HepG2 (cell line): ENCODE measurements around the gene GAS5. TPM values are rescaled to one million over a fixed set of nuclear protein-coding genes. Genes with fewer than 3 reads are reported as not detected.

Source experiments
- AHR ChIP-seq: IDR thresholded peaks from 2 replicates; pipeline ENCODE4 v1.6.1; 2018; ENCODE audit warnings: missing genetic modification reagents, missing compliant biosample characterization
- DR1 ChIP-seq: sonication (generic); formaldehyde crosslinking; IDR thresholded peaks from 2 replicates; pipeline ENCODE4 v1.8.0; 2021; ENCODE audit warnings: mild to moderate bottlenecking, missing genetic modification reagents, inconsistent platforms
- ETV5 ChIP-seq: IDR thresholded peaks from 2 replicates; pipeline ENCODE4 v1.6.1; 2018; ENCODE audit warnings: missing biosample characterization, missing genetic modification reagents, inconsistent platforms, borderline replicate concordance
- HINFP ChIP-seq: sonication (generic); formaldehyde crosslinking; IDR thresholded peaks from 2 replicates; pipeline ENCODE4 v1.4.0; 2020; ENCODE audit warnings: low read depth, mild to moderate bottlenecking, missing genetic modification reagents
- KLF12 ChIP-seq: sonication (generic); formaldehyde crosslinking; IDR thresholded peaks from 2 replicates; pipeline ENCODE4 v1.4.0; 2020; ENCODE audit warnings: missing genetic modification reagents, borderline replicate concordance
- NR2C2 ChIP-seq: sonication (generic); formaldehyde crosslinking; IDR thresholded peaks from 2 replicates; pipeline ENCODE4 v1.4.0; 2020; ENCODE audit warnings: missing genetic modification reagents, mild to moderate bottlenecking, moderate library complexity, borderline replicate concordance
- PBX3 ChIP-seq: sonication (generic); formaldehyde crosslinking; IDR thresholded peaks from 2 replicates; pipeline ENCODE4 v1.8.1; 2023; ENCODE audit warnings: missing genetic modification reagents, inconsistent platforms, borderline replicate concordance
- PHF20 ChIP-seq: sonication (generic); formaldehyde crosslinking; IDR thresholded peaks from 2 replicates; pipeline ENCODE4 v1.5.0; 2020; ENCODE audit warnings: mild to moderate bottlenecking, missing genetic modification reagents
- ZNF263 ChIP-seq: sonication (generic); formaldehyde crosslinking; IDR thresholded peaks from 2 replicates; pipeline ENCODE4 v1.4.0; 2020; ENCODE audit warnings: missing genetic modification reagents
- ZNF296 ChIP-seq: sonication (generic); formaldehyde crosslinking; conservative IDR thresholded peaks from 2 replicates; pipeline ENCODE4 v1.5.0; 2020; ENCODE audit warnings: mild to moderate bottlenecking, missing genetic modification reagents
- ZNF3 ChIP-seq: IDR thresholded peaks from 2 replicates; pipeline ENCODE4 v1.7.0; 2017; ENCODE audit warnings: inconsistent platforms
- ZNF609 ChIP-seq: sonication (generic); formaldehyde crosslinking; IDR thresholded peaks from 2 replicates; pipeline ENCODE4 v1.4.0; 2020; ENCODE audit warnings: mild to moderate bottlenecking, missing genetic modification reagents, borderline replicate concordance
- polyA plus RNA-seq, 8 experiments: library from polyadenylated mRNA; depleted of rRNA in 3 of 8; stranded (reverse) in 7 of 8; unstranded in 1 of 8; fragments of >200 nt; fragmentation: Illumina TruSeq in 4 of 8; extraction: Trizol in 4 of 8; gene quantifications; 2 replicates each; pipeline versions ENCODE4 v1.2.1 to v1.2.3, GENCODE V29; 2011 to 2016; ENCODE audit warnings: low read depth in 4 of 8, missing spikeins in 1 of 8, mixed read lengths in 1 of 8; ENCODE audit not compliant: insufficient read depth in 1 of 8
- total RNA-seq, 5 experiments: library from RNA; depleted of rRNA; stranded (reverse); fragments of >200 nt; fragmentation: Illumina TruSeq; extraction: Trizol; gene quantifications; 2 replicates each; pipeline ENCODE4 v1.2.3, GENCODE V29; 2016; ENCODE audit warnings: low read depth in 1 of 5
- TF ChIP-seq, protein P1 (sequence below): IDR thresholded peaks from 2 replicates; pipeline ENCODE4 v1.6.1; 2012; ENCODE audit warnings: low read depth, low read length, improper control_type of control experiment
- TF ChIP-seq, protein P2 (sequence below): sonication (generic); formaldehyde crosslinking; IDR thresholded peaks from 2 replicates; pipeline ENCODE4 v1.5.1; 2020; ENCODE audit warnings: missing genetic modification reagents, mild to moderate bottlenecking, borderline replicate concordance

The GAS5 gene
- total and polyA plus RNA-seq, 2 of the 13 experiments (the other 11 are each of a cell fraction or from before 2014, with no cell fraction given): 352 to 738 TPM

- TF ChIP-seq PBX3 (CRISPR knock-in tag): no peak
- TF ChIP-seq PHF20 (CRISPR knock-in tag): peak; percentile 67
- no peak; the same call in 1 of the 2 replicates for TF ChIP-seq HINFP
- TF ChIP-seq ZNF296 (CRISPR knock-in tag): no peak
- TF ChIP-seq ZNF3 (CRISPR knock-in tag): no peak
- no peak for TF ChIP-seq ZNF263 (CRISPR knock-in tag)
- no peak for TF ChIP-seq DR1 (CRISPR knock-in tag)
- TF ChIP-seq, protein P1, sequence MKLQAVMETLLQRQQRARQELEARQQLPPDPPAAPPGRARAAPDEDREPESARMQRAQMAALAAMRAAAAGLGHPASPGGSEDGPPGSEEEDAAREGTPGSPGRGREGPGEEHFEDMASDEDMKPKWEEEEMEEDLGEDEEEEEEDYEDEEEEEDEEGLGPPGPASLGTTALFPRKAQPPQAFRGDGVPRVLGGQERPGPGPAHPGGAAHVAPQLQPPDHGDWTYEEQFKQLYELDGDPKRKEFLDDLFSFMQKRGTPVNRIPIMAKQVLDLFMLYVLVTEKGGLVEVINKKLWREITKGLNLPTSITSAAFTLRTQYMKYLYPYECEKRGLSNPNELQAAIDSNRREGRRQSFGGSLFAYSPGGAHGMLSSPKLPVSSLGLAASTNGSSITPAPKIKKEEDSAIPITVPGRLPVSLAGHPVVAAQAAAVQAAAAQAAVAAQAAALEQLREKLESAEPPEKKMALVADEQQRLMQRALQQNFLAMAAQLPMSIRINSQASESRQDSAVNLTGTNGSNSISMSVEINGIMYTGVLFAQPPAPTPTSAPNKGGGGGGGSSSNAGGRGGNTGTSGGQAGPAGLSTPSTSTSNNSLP: no peak
- TF ChIP-seq KLF12 (CRISPR knock-in tag): peak; percentile 94; the same call in 1 of the 2 replicates
- TF ChIP-seq ETV5: peak; percentile 86
- 0 out of 2 replicates have a peak, but pooled peaks have one; percentile 32 for TF ChIP-seq AHR (CRISPR knock-in tag)
- peak; percentile 26; the same call in 1 of the 2 replicates for TF ChIP-seq ZNF609
- peak; percentile 99 for TF ChIP-seq NR2C2 (CRISPR knock-in tag)
- TF ChIP-seq, protein P2, sequence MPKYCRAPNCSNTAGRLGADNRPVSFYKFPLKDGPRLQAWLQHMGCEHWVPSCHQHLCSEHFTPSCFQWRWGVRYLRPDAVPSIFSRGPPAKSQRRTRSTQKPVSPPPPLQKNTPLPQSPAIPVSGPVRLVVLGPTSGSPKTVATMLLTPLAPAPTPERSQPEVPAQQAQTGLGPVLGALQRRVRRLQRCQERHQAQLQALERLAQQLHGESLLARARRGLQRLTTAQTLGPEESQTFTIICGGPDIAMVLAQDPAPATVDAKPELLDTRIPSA (CRISPR knock-in tag): 0 out of 2 replicates have a peak, but pooled peaks have one; percentile 54
Measured at GRCh38 chr1:173868266-173869020, 654 bp upstream of the GAS5 start, which contains the start of gene ZBTB37 (continued).
